Measurements from ENCODE around the gene SERTM1. TPM values are rescaled to one million over a fixed set of nuclear protein-coding genes. Genes with fewer than 3 reads are reported as not detected.

The SERTM1 gene
- total and polyA plus RNA-seq, 10 of the 15 experiments (the other 5 are each of a cell fraction or from before 2014, with no cell fraction given) = not detected

GRCh38 chr13:36668316-36668715 lies 5.5 kb upstream of the SERTM1 start (continued):
- TF ChIP-seq CTCF (IDR thresholded peaks at IDR 0.05 in 2 of 3, conservative IDR thresholded peaks at IDR 0.05 in 1 of 3; ENCODE audit: control insufficient read depth in 2 of 3, extremely low read depth in 1 of 3, insufficient read depth in 1 of 3, low read depth in 3 of 3, low read length in 3 of 3) = no peak
- no peak for TF ChIP-seq NR2C2 (IDR thresholded peaks at IDR 0.05; ENCODE audit: borderline replicate concordance, control insufficient read depth, insufficient read length, low read depth)
- TF ChIP-seq HCFC1 (IDR thresholded peaks at IDR 0.05; ENCODE audit: low read length) = no peak
- TF ChIP-seq USF2 (IDR thresholded peaks at IDR 0.05; ENCODE audit: borderline replicate concordance, low read depth, low read length) = no peak
- no peak for TF ChIP-seq TBL1XR1 (IDR thresholded peaks at IDR 0.05; ENCODE audit: low read depth, low read length)
- no peak for TF ChIP-seq POLR2AphosphoS2 (IDR thresholded peaks at IDR 0.05; ENCODE audit: low read depth, low read length)
- TF ChIP-seq FOXK2 (IDR thresholded peaks at IDR 0.05) = no peak

GRCh38 chr13:36673352-36673751 lies 468 bp upstream of the SERTM1 start:
- Histone ChIP-seq H3K4me3 (no peak overlapping the region), H3K27ac (ENCODE audit: control insufficient read depth, insufficient read depth) (no peak overlapping the region), H3K4me2 (ENCODE audit: control insufficient read depth, insufficient read depth) (no peak overlapping the region), H3K27me3 (replicated peaks in 1 of 2; ENCODE audit: control insufficient read depth in 2 of 2, insufficient read depth in 2 of 2, low read length in 1 of 2) (no peaks in the 10 kb centered on the region; a peak in 1 of 4 replicates), H4K20me1 (ENCODE audit: control insufficient read depth, insufficient read depth) (no peaks in the 10 kb centered on the region), H2AFZ (ENCODE audit: control insufficient read depth, low read depth, low read length) (no peak overlapping the region), H3K36me3 (ENCODE audit: control insufficient read depth in 2 of 2, insufficient read depth in 2 of 2, low read length in 1 of 2) (no peaks in the 10 kb centered on the region), H3K4me1 (ENCODE audit: control insufficient read depth, insufficient read depth, low read length) (no peaks in the 10 kb centered on the region), H3K9me3 (replicated peaks; ENCODE audit: control insufficient read depth, insufficient read depth, low read length) (no peaks in the 10 kb centered on the region; the same call in 2 of the 3 replicates), H3K9ac (ENCODE audit: control insufficient read depth, insufficient read depth, low read length) (no peak overlapping the region), H3K79me2 (ENCODE audit: control insufficient read depth, insufficient read depth, low read length) (no peaks in the 10 kb centered on the region)
- RAD21 ChIA-PET (ENCODE audit: unreplicated experiment) = no interaction called here
- POLR2A ChIA-PET = no interaction called here
- no peak for DNase-seq (ENCODE audit: low read depth, low spot score)
- BruUV-seq (replicated peaks) = no TSS peak
- SMC1A ChIA-PET (ENCODE audit: uncharacterized antibody, unreplicated experiment) = no interaction called here
- intact Hi-C loops (cut with micrococcal nuclease; ENCODE audit: unreplicated experiment) = no loop called here
- 79% methylated on average over 11 of the region's 11 CpGs for WGBS (ENCODE audit: insufficient coverage, insufficient replicate concordance, low lambda C conversion rate, missing lambda C conversion rate)
- in situ Hi-C loops (cut with MboI) = no loop called here
- no peak for ATAC-seq
- CTCF ChIA-PET = no interaction called here
- FAIRE-seq = no peak
- TF ChIP-seq NR2C2 (IDR thresholded peaks at IDR 0.05; ENCODE audit: borderline replicate concordance, control insufficient read depth, insufficient read length, low read depth) (no peak), CUX1 (IDR thresholded peaks at IDR 0.05; ENCODE audit: insufficient replicate concordance, low read depth, low read length) (no peak), ESRRA (IDR thresholded peaks at IDR 0.05; ENCODE audit: low read length) (no peak), CEBPB (IDR thresholded peaks at IDR 0.05; ENCODE audit: borderline replicate concordance in 1 of 2, low read depth in 2 of 2, low read length in 2 of 2) (no peak), RAD51 (IDR thresholded peaks at IDR 0.05) (no peak), HCFC1 (IDR thresholded peaks at IDR 0.05; ENCODE audit: low read length) (no peak)

All from GM12878 (cell line).